ENCODE measurements around the gene TMCC1.

GRCh38 chr3:129697229-129697969 lies 196.1 kb downstream of the TMCC1 start:
- no peak for TF ChIP-seq POLR2AphosphoS5 (IDR thresholded peaks at IDR 0.05; ENCODE audit: low read length)
- TF ChIP-seq POLR2A (IDR thresholded peaks at IDR 0.05; ENCODE audit: low read depth, low read length), result no peak
- no peak for TF ChIP-seq USF2 (IDR thresholded peaks at IDR 0.05; ENCODE audit: borderline replicate concordance, low read depth, low read length)
- no peak for TF ChIP-seq CHD2 (IDR thresholded peaks at IDR 0.05; ENCODE audit: borderline replicate concordance, low read depth, low read length)
- no peak for TF ChIP-seq NR2C2 (IDR thresholded peaks at IDR 0.05; ENCODE audit: borderline replicate concordance, control insufficient read depth, insufficient read length, low read depth)
- no peak for TF ChIP-seq SPI1 (IDR thresholded peaks at IDR 0.05; ENCODE audit: borderline replicate concordance, insufficient read depth, low read depth, low read length)
- no peak for TF ChIP-seq SMC3 (IDR thresholded peaks at IDR 0.05; ENCODE audit: borderline replicate concordance, low read length)
- TF ChIP-seq FOXM1 (IDR thresholded peaks at IDR 0.05; ENCODE audit: low read depth, low read length), result no peak

Data from GM12878 (cell line).